Esophagus mucosa (tissue), 1 donor: ENCODE measurements around the gene NEMF. TPM values are rescaled to one million over a fixed set of nuclear protein-coding genes. Genes with fewer than 3 reads are reported as not detected.
"Not testable (repeated sequence)": the region's sequence is repeated elsewhere in the genome, so short reads cannot be mapped to it uniquely, and the experiment has no call there.

ENCODE experiments used
- ATAC-seq: fragments of 200-7000 bp; cut with Tn5 transposase; one replicate; pipeline ENCODE4 v1.9.1; 2020
- total RNA-seq: library from RNA; stranded (reverse); gene quantifications from one replicate; pipeline ENCODE4 v1.2.4, GENCODE V29; 2023
- donor health status: DM: yes; HTN: yes; CAD: no.

Gene NEMF
- total RNA-seq, 1 donor from 2014 or later, result 40.1 TPM

DNA sequence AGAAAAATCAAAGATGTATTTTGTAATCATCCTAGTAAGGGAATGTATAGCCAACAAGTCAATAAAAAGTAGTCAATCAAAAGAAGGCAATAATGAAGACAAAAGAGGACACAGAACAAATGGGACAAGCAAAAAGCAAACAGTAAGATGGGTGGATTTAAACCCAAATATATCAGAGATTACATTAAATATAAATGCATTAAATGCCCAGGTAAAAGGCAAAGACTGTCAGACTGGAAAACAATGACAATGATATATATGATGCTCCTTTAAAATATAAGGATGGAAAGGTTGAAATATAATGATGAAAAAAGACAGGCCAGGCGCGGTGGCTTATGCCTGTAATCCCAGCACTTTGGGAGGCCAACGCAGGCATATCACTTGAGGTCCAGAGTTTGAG is 35.7 kb downstream of the NEMF start:
- no peak for ATAC-seq

DNA sequence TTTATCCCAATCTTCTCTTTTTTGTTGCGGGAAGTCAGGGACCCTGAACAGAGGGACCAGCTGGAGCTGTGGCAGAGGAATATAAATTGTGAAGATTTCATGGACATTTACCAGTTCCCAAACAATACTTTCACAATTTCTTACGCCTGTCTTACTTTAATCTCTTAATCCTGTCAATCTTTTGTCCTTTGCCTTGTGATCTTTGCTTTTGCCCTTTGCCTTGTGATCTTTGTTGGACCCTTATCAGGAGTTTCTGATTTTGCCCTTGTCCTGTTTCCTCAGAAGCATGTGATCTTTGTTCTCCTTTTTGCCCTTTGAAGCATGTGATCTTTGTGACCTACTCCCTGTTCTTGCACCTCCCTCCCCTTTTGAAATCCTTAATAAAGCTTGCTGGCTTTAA is 36.5 kb downstream of the NEMF start:
- ATAC-seq, result not testable (repeated sequence)

DNA sequence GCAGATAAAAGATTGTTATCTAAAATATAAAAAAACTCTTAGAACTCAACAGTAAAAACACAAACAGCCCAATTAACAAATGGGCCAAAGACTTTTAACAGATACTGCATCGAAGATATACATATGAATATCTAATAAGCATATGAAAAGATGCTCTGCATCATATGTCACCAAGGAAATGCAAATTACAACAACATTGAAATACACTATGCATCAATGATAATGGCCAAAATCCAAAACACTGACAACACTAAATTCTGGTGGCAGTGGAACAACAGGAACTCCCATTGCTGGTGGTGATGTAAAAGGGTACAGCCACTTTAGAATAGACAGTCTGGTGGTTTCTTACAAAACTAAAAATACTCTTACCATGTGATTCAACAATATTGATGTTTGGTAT is 43.8 kb downstream of the NEMF start:
- ATAC-seq, result no peak

DNA sequence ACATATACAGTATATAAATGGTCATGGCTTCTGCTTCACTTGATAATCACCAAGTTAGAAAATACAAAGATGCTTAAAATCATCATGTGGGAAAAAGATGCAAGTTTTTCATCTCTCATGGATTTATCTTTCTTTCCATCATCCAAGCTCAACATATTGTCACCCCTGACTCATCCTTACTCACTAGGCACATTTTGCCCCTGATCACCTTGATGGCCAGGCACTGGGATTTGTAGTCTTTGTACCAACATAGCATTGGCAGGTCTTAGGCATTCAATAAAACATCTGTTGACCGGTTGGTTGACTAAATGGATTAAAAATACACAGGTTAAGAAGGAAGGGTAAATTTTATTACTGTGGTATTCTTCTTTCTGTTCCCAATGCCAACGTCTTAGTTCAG is 56.6 kb downstream of the NEMF start:
- ATAC-seq, result no peak

DNA sequence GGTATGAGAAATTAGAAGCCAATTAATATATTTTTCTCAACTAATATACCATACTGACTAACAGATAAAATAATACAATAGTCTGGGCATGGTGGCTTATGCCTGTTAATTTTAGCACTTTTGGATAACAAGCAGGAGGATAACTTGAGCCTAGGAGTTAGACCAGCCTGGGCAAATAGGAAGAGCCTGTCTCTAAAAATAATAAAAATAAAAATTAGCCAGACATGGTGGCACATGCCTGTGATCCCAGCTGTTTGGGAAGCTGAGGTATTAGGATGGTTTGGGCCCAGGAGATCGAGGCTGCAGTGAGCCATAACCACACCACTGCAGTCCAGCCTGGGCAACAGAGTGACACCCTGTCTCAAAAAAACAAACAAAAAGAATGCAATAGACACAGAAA is 60.0 kb downstream of the NEMF start:
- no peak for ATAC-seq

DNA sequence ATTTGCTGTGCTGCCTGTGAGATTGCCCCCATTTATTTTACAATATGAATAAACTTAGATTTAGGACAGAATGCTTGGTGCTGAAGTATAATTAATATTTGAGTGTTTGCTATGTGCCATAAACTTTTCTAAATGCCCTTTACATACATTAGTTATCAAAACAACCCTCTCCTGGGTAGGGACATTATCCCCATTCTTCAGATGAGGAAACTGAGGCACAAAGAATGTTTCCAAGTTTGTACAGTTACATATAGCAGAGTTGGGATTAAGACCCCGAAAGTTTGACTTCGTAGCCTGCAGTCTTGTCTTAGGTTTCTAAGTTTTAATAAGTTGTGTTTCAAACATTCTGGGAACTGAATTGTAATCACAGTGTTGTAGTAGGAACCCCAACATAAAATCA is 66.3 kb downstream of the NEMF start:
- no peak for ATAC-seq

DNA sequence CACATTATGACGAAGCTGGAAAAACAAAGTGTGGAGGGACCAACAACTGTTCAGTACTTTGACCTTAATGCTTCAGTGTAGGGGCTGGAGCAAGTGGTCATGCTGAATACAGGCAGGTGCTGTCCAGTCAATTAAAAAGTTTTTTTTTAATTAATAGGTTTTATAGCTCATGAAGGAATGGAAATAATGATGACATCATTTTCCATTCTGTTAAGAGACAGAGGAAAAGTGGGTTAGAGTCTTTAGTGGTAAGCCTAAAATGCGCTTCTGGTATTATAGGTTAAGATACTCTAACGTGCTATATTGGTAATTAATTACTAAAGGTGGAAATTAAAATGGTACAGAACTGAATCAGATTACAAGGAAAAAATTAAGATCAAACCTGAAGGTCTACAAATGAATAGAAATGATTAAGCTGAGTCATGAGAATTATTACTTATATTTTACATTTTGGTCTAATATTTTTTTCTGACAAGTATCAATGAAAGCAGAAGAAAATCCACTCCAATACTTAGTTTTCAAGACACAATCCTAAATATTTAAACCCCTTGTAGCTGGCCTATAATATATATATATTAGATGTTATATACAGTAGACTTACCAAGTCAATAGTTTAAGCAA is 69.1 kb downstream of the NEMF start:
- no peak for ATAC-seq

DNA sequence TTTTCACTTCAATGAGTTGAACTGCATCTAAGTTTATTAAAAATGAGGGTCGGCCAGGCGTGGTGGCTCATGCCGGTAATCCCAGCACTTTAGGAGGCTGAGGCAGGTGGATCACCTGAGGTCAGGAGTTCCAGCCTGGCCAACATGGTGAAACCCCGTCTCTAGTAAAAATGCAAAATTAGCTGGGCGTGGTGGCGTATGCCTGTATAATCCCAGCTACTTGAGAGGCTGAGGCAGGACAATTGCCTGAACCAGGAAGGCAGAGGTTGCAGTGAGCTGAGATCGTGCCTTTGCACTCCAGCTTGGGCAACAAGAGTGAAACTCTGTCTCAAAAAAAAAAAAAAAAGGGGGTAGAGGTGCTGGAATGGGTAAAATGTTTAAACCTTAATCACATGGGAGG is 71.5 kb downstream of the NEMF start:
- not testable (repeated sequence) for ATAC-seq

DNA sequence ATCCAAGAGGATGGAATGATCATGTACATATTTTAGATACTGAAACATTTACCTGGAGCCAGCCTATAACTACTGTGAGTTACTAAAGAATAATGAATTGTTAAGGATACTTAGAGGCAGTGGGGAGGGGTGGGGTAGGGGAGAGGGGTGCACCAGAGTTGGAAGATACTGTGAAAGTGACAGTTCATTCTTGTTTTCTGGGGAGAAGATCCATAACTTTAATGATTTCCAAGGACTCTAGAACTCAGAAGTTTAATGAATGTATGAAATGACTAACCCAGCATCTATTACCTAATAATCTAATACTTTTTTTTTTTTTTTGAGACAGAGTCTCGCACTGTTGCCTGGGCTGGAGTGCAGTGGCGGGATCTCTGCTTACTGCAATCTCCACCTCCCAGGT is 74.2 kb downstream of the NEMF start:
- ATAC-seq, result no peak

DNA sequence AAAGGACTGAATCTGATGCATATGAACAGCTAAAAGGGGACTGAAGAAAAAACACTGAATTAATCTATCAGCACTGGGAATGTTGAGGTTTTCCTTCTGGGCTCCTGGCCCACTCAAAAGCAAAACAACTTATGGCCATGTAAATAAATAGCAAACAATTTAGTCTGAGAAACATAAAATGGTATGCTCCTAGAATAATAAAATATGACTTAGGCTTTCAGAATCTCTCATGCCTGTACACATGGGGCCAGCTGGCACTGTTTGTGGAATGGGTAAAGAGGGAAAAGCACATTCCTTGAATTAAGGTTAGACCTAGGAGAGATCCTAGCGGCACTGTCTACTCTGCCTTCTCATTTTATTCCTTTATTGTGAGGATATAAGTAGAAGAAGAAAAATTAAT is 78.5 kb downstream of the NEMF start:
- ATAC-seq, result no peak

DNA sequence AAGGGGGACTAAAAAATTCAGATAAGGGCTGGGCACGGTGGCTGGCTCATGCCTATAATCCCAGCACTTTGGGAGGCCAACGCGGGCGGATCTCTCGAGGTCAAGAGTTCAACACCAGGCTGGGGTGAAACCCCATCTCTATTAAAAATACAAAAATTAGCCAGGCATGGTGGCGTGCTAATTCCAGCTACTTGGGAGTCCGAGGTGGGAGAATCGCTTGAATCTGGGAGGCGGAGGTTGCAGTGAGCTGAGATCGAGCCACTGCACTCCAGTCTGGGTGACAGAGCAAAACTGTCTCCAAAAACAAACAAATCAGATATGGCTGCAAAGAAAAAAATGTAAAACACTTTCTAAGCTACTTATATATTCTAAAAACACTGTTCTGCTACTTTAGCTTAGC is 80.9 kb downstream of the NEMF start:
- ATAC-seq, result not testable (repeated sequence)

DNA sequence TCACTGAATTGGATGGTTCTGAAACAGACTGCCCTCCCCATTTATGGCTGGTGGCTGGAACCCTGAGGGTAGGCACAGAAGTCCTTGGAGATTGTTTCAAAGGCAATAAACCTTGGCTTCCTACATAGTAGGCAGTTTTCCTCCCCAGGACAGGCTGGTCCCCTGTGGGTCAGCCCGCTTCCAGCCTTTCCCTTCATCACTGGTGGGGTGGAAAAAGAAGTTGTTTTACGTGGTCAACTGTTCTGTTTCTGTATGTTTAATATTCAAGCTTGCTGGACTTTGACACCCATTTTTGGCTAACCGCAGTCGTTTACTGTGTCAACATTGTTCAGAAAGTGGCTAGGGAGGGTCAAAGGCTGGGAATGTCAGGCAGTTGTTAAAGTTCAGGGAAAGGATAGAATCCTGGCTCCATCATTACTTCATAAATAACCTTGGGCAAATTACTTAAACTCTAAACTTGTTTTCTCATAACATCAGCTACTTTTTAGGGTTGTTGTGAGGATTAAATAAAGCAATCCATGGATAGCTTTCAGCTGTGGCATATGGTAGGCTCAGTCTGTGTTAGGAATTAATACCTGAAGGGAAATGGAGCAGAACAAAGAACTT is 82.3 kb downstream of the NEMF start:
- ATAC-seq, result no peak

DNA sequence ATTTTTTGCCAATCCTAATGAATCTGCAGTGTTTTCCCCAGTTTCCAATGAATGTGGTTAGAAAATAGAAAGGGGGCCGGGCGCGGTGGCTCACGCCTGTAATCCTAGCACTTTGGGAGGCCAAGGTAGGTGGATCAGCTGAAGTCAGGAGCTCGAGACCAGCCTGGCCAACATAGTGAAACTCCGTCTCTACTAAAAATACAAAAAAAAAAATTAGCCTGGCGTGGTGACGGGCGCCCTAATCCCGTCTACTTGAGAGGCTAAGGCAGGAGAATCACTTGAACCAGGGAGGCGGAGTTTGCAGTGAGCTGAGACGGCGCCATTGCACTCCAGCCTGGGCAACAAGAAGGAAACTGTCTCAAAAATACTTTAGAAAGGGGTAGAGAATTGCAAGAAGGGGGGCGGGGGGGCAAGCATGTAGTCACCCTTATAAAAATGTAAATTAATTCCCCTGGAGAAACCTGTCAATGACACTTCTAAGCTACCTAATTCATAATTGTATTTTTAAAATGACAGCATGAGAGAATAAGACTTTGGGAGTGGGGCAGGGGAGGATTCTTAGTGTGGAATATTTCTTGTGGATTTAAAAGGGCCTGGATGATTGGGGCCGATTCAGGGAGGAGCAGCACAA is 82.9 kb downstream of the NEMF start:
- no peak for ATAC-seq

DNA sequence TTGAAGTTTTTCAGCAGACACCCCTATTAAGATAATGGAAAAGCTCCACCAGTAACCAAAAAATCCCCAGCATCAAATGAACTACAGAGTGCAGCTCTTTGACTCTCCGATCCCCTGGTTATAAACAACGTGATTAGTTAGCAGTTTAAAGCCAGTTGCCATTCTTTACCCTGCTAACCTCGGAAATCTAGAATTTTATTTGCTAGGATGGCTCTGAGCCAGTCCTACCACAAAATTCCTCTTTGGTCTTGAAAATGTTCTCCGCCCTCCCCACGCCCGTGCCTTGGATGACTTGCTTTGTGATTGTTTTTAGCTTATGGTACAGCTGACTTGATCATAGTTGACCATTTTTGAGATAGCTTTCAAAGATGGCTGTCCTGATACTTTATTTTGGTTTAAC is 83.4 kb downstream of the NEMF start:
- no peak for ATAC-seq

DNA sequence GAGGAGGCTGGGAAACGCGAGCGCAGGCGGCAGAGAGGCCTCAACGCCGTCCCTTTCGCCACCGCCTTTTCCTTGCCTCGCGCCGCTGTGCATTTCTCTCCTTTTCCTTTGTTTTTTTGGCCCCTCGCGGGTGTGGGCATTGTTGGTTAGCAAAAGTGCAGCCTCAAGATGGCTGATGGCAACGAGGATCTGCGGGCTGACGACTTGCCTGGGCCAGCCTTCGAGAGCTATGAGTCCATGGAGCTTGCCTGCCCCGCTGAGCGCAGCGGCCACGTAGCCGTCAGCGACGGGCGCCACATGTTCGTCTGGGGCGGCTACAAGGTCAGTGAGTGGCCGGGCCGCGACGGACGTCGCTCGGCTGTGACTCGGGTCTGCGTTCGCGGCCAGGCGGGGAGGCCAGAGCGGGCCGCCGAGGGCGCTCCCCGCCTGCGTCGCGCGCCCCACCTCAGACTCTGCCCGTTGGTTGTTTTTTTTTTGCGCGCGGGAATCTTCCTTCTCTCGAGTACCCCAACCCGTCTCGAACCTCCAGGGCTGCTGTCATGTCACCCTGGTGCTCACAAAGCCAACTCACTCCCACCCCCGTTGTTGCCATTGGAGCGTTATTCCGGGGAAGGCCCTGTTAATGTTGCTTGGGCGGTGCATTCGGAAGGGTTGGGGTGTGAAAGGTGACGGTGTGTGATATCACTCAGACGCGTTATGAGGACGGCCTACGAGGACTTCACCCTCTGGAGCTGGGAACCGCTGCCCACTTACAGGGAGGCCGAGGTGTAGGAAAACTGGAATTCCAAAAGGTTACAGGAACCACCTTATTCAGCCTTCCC is 84.1 kb downstream of the NEMF start:
- peak; percentile 77 for ATAC-seq

DNA sequence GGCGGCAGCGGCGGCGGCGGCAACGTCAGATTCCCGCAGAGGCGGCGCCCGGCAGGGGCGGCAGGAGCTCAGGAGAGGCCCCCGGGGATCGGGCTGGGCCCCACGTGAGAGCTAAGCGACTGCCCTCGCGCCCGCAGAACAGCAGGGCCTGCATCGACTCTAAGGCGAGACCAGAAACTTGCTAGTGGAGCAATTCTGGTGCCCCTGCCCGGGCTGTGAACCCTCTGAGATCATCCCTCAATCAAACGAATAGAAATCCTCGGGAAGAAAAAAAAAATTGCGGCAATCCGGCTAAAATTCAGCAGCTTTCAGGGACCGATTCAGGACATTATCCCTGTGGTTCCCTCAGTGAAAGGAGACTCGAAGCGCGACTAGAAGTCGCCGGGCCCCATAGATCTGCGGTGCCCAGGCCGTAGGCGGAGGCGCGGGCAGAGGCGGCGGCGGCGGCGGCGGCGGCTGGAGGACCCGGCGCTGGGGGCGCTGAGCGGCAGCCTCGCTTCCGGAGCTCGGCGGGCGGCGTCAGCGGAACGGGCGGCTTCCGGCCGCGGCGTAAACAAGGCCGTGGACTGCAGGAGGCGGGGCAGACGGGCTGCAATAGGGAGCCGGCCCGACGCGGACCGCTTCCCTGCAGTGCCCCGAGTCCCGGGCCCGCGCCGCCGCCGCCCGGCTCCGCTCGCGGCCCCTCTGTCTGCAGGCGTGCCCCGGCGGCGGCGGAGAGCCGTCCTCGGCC is 84.9 kb downstream of the NEMF start, which contains the start of gene KLHDC2:
Gene KLHDC2 (plus strand): TSS at position 583 of the 730 bp plus-strand sequence. CDS start 316 bp downstream, outside the sequence.
- peak; percentile 91 for ATAC-seq

DNA sequence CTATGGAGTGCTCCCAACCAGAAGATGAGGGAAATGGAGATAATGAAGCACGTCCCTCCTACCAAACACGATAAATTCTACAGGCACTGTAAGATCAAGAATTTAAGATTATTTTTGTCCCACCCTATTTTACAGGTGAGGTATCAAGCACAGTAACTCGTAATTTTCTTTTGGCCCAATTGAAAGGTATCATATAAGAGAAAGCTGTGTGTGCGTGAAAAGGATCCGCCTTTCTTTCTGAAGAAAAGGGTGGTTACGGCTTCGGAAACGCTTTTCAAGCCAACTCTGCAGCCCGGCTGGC is 85.4 kb downstream of the NEMF start:
- no peak for ATAC-seq

DNA sequence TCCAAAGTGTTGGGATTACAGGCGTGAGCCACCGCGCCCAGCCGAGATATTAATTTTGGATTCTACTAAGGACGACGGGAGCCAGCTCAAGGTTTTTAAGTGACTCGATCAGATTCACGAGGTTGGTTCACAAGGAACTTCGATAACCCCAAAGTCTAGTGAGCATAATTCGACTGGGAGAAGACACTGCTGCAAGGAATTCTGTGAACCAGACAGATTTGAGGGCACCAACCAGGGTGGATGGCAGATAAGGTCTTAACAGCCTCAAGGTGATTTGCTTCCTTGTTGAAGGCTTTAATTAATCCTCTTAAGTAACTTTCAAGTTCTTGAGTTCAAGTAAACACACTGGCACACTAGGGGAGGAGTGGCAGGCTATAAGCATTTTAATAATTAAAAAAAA is 85.7 kb downstream of the NEMF start:
- peak; percentile 8 for ATAC-seq

DNA sequence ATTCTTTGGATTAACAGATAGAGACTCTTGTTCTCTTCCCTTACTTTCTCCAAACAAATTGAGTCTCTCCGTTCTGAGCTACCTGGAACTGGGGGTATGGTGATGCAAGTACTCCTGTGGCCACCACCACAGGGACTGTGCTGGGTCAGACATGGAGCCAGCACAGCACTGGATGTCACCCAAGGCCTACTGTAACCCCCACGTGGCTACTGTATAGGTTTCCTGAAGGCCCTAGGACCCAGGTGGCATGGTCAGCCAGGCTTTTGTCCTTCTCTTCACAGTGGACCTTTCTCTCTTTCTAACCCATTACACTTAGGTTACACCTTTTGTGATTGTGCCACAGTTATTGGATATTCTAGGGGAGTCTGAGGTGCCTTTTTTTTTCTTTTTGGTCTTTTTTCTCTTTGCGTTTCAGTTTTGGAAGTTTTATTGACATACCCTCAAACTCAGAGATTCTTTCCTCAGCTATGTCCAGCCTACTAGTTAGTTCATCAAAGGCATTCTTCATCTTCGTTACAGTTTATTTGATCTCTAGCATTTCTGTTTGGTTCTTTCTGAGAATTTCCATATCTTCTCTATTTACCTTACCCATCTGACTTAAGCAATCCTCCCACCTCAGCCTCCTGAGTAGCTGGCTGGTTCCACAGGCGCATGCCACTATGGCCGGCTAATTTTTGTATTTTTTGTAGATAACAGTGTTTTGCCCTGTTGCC is 90.6 kb downstream of the NEMF start:
- no peak for ATAC-seq

DNA sequence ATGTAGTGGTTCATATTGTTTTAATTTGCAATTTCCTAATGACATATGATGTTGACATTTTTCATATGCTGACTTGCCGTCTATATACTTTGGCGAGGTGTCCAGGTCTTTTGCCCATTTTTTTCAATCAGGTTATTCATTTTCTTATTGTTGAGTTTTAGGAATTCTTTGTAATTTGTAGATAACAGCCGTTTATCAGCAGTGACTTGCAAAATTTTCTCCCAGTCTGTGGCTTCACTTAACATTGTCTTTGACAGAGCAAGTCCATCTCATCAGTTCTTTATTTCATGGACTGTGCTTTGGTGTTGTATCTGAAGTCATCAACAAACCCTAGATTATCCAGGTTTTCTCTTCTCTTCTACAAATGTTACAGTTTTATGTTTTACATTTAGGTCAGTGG is 97.2 kb downstream of the NEMF start:
- no peak for ATAC-seq

DNA sequence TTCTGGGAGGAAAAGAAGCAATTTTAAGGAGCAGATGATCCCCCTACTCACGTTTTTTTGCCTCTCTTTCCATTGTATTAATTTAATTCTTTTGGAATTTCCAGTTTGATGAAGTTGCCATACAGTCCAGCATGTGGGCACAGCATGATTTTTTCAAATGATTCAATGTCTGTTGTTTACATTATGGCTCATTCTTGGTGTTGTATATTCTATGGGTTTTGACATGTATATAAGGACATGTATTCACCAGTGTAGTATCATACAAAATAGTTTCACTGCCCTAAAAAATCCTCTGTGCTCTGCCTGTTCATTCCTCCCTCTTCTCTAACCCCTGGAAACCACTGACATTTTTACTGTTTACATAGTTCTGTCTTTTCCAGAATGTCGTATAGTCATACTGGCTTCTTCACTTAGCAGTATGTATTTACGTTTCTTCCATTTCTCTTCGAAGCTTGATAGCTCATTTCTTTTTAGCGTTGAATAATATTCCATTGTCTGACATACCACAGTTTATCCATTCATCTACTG is 98.0 kb downstream of the NEMF start:
- ATAC-seq, result peak; percentile 61

DNA sequence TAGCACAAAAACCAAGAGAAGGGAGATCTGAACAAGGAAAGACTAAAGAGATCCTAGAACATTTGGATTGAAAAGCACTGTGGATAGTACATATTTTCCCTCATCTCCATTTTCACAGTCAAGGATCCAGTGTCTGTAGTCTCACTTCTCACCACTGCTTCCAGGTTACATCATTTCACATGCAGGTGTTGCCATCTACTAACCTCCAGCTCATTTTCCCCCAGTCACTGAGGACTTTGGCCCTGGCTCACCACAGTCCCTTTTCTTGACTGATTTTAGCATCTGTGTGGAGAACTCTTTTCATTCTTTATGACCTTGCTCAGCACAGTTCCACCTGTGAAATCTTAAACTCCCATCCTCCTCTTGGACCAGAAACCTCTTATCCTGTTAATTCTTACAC is 106.1 kb downstream of the NEMF start:
- not testable (repeated sequence) for ATAC-seq
